SK-N-SH (cell line): Measurements from ENCODE around the gene KRTAP16-1. TPM values are rescaled to one million over a fixed set of nuclear protein-coding genes. Genes with fewer than 3 reads are reported as not detected.

ENCODE experiments used
- CTCF ChIA-PET: fragments of 300-600, 350-600 bp; formaldehyde crosslinking; extraction: SDS; loops from one replicate; lab custom pipeline; 2021; lab: Yijun Ruan, JAX
- POLR2A ChIA-PET: fragments of 350-600 bp; sonication (Branson Sonifier 250); formaldehyde crosslinking; extraction: SDS; loops from one replicate; lab custom pipeline; 2020; ENCODE audit warnings: antibody characterized with exemption, inconsistent platforms; lab: Yijun Ruan, JAX
- DNase-seq: peaks from one replicate; pipeline ENCODE4 v3.0.0; 2012
- H2AFZ ChIP-seq: fragments of 200-600 bp; sonication (generic); 2 replicates; pipeline ENCODE4 v1.8.1; 2016; ENCODE audit warnings: antibody characterized with exemption, mild to moderate bottlenecking, low read depth
- H3F3A ChIP-seq: fragments of 200-600 bp; sonication (generic); replicated peaks from 2 replicates; pipeline ENCODE3; 2016; ENCODE audit warnings: antibody characterized with exemption, mild to moderate bottlenecking; ENCODE audit not compliant: insufficient read depth
- H3K27ac ChIP-seq, 2 experiments: fragments of 200-500 bp in 1 of 2; fragments of 200-600 bp in 1 of 2; sonication (Bioruptor generic) in 1 of 2; sonication (generic), shearing (Covaris generic) in 1 of 2; 2 replicates each; pipeline versions ENCODE4 v1.5.1 to v1.6.1; 2014 to 2016; ENCODE audit warnings: low read depth in 2 of 2, inconsistent platforms in 1 of 2, low read length in 1 of 2, mild to moderate bottlenecking in 1 of 2, mixed read lengths in 1 of 2
- H3K27me3 ChIP-seq: fragments of 200-600 bp; sonication (generic), shearing (Covaris generic); 2 replicates; pipeline ENCODE4 v1.6.1; 2016; ENCODE audit warnings: mixed run types; ENCODE audit not compliant: insufficient read depth
- H3K36me3 ChIP-seq, 2 experiments: fragments of 200-500 bp in 1 of 2; fragments of 200-600 bp in 1 of 2; sonication (Bioruptor generic) in 1 of 2; sonication (generic) in 1 of 2; replicated peaks in 1 of 2; 2 replicates each; pipeline versions ENCODE3 to v1.5.1; 2014 to 2016; ENCODE audit warnings: low read length in 1 of 2, mild to moderate bottlenecking in 1 of 2; ENCODE audit not compliant: insufficient read depth in 2 of 2, control insufficient read depth in 1 of 2
- H3K4me1 ChIP-seq, 2 experiments: fragments of 200-500 bp in 1 of 2; fragments of 200-600 bp in 1 of 2; sonication (Bioruptor generic) in 1 of 2; sonication (generic), shearing (Covaris generic) in 1 of 2; 2 replicates each; pipeline versions ENCODE4 v1.5.1 to v1.6.1; 2014 to 2016; ENCODE audit warnings: low read depth in 1 of 2, low read length in 1 of 2, mixed run types in 1 of 2; ENCODE audit not compliant: insufficient read depth in 2 of 2, control insufficient read depth in 1 of 2
- H3K4me2 ChIP-seq: fragments of 200-600 bp; sonication (generic), shearing (Covaris generic); 2 replicates; pipeline ENCODE4 v1.6.1; 2017; ENCODE audit warnings: mixed run types
- H3K4me3 ChIP-seq, 2 experiments: fragments of 200-500 bp in 1 of 2; fragments of 200-600 bp in 1 of 2; sonication (Bioruptor generic) in 1 of 2; sonication (generic), shearing (Covaris generic) in 1 of 2; 2 replicates each; pipeline versions ENCODE4 v1.5.1 to v1.8.1; 2014 to 2016; ENCODE audit warnings: low read depth in 2 of 2, inconsistent platforms in 1 of 2, low read length in 1 of 2, mild to moderate bottlenecking in 1 of 2, mixed read lengths in 1 of 2, moderate library complexity in 1 of 2
- H3K79me2 ChIP-seq: fragments of 200-600 bp; sonication (generic); 2 replicates; pipeline ENCODE4 v1.8.1; 2017; ENCODE audit warnings: mild to moderate bottlenecking; ENCODE audit not compliant: insufficient read depth
- H3K9ac ChIP-seq: fragments of 200-600 bp; sonication (generic); 2 replicates; pipeline ENCODE4 v1.6.1; 2017; ENCODE audit warnings: mixed run types
- H3K9me2 ChIP-seq: fragments of 200-600 bp; sonication (generic); 2 replicates; pipeline ENCODE4 v1.6.1; 2017; ENCODE audit warnings: mixed run types
- H3K9me3 ChIP-seq: fragments of 200-600 bp; sonication (generic); 2 replicates; pipeline ENCODE4 v1.6.1; 2017; ENCODE audit warnings: mixed run types, mild to moderate bottlenecking, moderate library complexity
- H4K20me1 ChIP-seq: fragments of 200-600 bp; sonication (generic); 2 replicates; pipeline ENCODE4 v1.6.1; 2017; ENCODE audit warnings: mild to moderate bottlenecking, mixed run types; ENCODE audit not compliant: insufficient read depth
- CHD2 ChIP-seq: fragments of 150-350 bp; IDR thresholded peaks from 2 replicates; pipeline ENCODE4 v1.6.1; 2018; ENCODE audit warnings: low read length; ENCODE audit not compliant: partially characterized antibody
- EP300 ChIP-seq, 2 experiments: IDR thresholded peaks; 2 replicates each; pipeline versions ENCODE4 v1.4.0 to v1.6.1; 2012; ENCODE audit warnings: borderline replicate concordance in 1 of 2, low read depth in 1 of 2, low read length in 1 of 2
- FOSL2 ChIP-seq: IDR thresholded peaks from 2 replicates; pipeline ENCODE4 v1.4.0; 2012; ENCODE audit warnings: low read depth, mild to moderate bottlenecking, moderate library complexity, borderline replicate concordance
- FOXJ3 ChIP-seq: sonication (generic); formaldehyde crosslinking; IDR thresholded peaks from 2 replicates; pipeline ENCODE4 v1.5.1; 2020; ENCODE audit warnings: mild to moderate bottlenecking, missing genetic modification reagents
- GABPA ChIP-seq: IDR thresholded peaks from 2 replicates; pipeline ENCODE4 v1.4.0; 2012; ENCODE audit warnings: low read depth, mild to moderate bottlenecking
- JUND ChIP-seq: IDR thresholded peaks from 2 replicates; pipeline ENCODE4 v1.4.0; 2012
- MEF2A ChIP-seq: IDR thresholded peaks from 2 replicates; pipeline ENCODE4 v1.4.0; 2012; ENCODE audit warnings: low read depth, borderline replicate concordance
- MXI1 ChIP-seq: IDR thresholded peaks from 2 replicates; pipeline ENCODE4 v1.6.1; 2012; ENCODE audit warnings: mild to moderate bottlenecking, low read depth, low read length, improper control_type of control experiment
- RFX5 ChIP-seq: IDR thresholded peaks from 2 replicates; pipeline ENCODE4 v1.6.1; 2012; ENCODE audit warnings: mild to moderate bottlenecking, improper control_type of control experiment, low read length
- RXRA ChIP-seq: IDR thresholded peaks from 2 replicates; pipeline ENCODE4 v1.4.0; 2012; ENCODE audit warnings: low read depth, mild to moderate bottlenecking, borderline replicate concordance
- TCF12 ChIP-seq: IDR thresholded peaks from 2 replicates; pipeline ENCODE4 v1.4.0; 2012
- TEAD4 ChIP-seq: IDR thresholded peaks from 2 replicates; pipeline ENCODE4 v1.4.0; 2012; ENCODE audit warnings: mild to moderate bottlenecking, borderline replicate concordance; ENCODE audit not compliant: insufficient read depth
- WGBS: methylation state at CpG from one replicate; pipeline ENCODE4 v1.1.6; 2017; ENCODE audit warnings: low lambda C conversion rate; 5-methylcytosine and 5-hydroxymethylcytosine counted together
- polyA plus RNA-seq, 3 experiments: library from polyadenylated mRNA; depleted of rRNA; stranded (reverse); fragments of >200 nt; gene quantifications; 2 replicates each; pipeline ENCODE4 v1.2.3, GENCODE V29; 2012
- TF ChIP-seq, protein P1 (sequence below): IDR thresholded peaks from 2 replicates; pipeline ENCODE4 v1.4.0; 2012; ENCODE audit warnings: low read depth, borderline replicate concordance
- TF ChIP-seq, protein P2 (sequence below): fragments of 150-350 bp; IDR thresholded peaks from 2 replicates; pipeline ENCODE4 v1.6.1; 2016; ENCODE audit warnings: mild to moderate bottlenecking, low read depth, low read length
- TF ChIP-seq, protein P3 (sequence below): IDR thresholded peaks from 2 replicates; pipeline ENCODE4 v1.4.0; 2012; ENCODE audit warnings: low read depth, borderline replicate concordance

The KRTAP16-1 gene
- polyA plus RNA-seq, 1 of the 3 experiments (the other 2 are of a cell fraction) = not detected

DNA sequence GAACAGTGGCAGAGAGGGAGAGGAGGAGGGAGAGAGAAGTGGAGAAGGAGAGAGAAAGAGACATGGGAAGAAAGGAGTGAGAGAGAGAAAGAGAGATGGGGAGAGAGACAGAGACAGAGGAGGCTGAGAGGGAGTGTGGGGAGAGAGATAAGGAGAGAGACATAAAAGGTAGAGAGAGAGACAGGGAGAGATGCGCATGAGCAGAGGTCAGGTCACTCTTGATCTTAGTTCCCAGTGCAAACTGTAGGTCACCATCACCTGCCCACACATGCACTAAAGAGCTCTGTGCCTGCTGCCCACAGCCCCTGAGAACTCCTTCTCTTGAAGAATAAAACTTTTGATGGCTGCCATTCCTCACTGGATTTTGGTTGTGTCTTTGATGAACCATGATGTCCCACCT lies 26.6 kb upstream of the KRTAP16-1 start:
- Histone ChIP-seq H3K36me3 (no peaks in the 10 kb centered on the region), H3K4me1 (no peaks in the 10 kb centered on the region), H3K4me3 (no peak overlapping the region), H4K20me1 (no peaks in the 10 kb centered on the region), H3K79me2 (no peaks in the 10 kb centered on the region), H3K9me2 (no peaks in the 10 kb centered on the region), H3K4me2 (no peak overlapping the region), H3K9ac (no peak overlapping the region), H3K9me3 (no peaks in the 10 kb centered on the region), H2AFZ (no peak overlapping the region), H3K27me3 (no peaks in the 10 kb centered on the region), H3K27ac (no peak overlapping the region), H3F3A (no peaks in the 10 kb centered on the region)
- TF ChIP-seq FOSL2 (no peak), MXI1 (no peak), GABPA (no peak), CHD2 (no peak), EP300 (IDR thresholded peaks at IDR 0.05; ENCODE audit: borderline replicate concordance in 1 of 2, low read depth in 1 of 2, low read length in 1 of 2) (no peak), TEAD4 (no peak), JUND (no peak), RFX5 (no peak), RXRA (no peak), TCF12 (no peak), MEF2A (no peak), FOXJ3 (no peak)
- TF ChIP-seq, protein P1, sequence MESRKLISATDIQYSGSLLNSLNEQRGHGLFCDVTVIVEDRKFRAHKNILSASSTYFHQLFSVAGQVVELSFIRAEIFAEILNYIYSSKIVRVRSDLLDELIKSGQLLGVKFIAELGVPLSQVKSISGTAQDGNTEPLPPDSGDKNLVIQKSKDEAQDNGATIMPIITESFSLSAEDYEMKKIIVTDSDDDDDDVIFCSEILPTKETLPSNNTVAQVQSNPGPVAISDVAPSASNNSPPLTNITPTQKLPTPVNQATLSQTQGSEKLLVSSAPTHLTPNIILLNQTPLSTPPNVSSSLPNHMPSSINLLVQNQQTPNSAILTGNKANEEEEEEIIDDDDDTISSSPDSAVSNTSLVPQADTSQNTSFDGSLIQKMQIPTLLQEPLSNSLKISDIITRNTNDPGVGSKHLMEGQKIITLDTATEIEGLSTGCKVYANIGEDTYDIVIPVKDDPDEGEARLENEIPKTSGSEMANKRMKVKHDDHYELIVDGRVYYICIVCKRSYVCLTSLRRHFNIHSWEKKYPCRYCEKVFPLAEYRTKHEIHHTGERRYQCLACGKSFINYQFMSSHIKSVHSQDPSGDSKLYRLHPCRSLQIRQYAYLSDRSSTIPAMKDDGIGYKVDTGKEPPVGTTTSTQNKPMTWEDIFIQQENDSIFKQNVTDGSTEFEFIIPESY = no peak
- TF ChIP-seq, protein P2, sequence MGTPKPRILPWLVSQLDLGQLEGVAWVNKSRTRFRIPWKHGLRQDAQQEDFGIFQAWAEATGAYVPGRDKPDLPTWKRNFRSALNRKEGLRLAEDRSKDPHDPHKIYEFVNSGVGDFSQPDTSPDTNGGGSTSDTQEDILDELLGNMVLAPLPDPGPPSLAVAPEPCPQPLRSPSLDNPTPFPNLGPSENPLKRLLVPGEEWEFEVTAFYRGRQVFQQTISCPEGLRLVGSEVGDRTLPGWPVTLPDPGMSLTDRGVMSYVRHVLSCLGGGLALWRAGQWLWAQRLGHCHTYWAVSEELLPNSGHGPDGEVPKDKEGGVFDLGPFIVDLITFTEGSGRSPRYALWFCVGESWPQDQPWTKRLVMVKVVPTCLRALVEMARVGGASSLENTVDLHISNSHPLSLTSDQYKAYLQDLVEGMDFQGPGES = no peak
- TF ChIP-seq, protein P3, sequence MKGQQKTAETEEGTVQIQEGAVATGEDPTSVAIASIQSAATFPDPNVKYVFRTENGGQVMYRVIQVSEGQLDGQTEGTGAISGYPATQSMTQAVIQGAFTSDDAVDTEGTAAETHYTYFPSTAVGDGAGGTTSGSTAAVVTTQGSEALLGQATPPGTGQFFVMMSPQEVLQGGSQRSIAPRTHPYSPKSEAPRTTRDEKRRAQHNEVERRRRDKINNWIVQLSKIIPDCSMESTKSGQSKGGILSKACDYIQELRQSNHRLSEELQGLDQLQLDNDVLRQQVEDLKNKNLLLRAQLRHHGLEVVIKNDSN = no peak
- WGBS = 69% methylated on average over 1 of the region's 1 CpG
- ChIA-PET CTCF (no interaction called here), POLR2A (no interaction called here)
- no peak for DNase-seq
